ENCODE measurements around the gene CLEC2L. TPM values are rescaled to one million over a fixed set of nuclear protein-coding genes. Genes with fewer than 3 reads are reported as not detected.

The CLEC2L gene
- total RNA-seq, 1 donor = not detected

DNA sequence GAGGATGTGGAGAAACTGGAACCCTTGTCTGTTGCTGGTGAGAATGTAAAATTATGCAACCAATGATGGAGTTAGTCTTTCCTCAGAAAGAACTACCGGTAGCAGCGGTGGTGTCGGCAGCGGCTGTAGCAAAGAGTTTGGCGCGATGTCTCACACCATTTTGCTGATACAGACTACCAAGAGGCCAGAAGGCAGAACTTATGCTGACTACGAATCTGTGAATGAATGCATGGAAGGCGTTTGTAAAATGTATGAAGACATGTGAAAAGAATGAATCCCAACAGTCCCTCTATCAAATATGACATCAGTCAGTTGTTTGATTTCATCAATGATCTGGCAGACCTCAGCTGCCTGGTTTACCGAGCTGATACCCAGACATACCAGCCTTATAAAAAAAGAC is 10.6 kb downstream of the CLEC2L start:
- H3K4me2 ChIP-seq (ENCODE audit: insufficient read depth, low read length) = no peak overlapping the region
- H3K4me1 ChIP-seq (ENCODE audit: insufficient read depth, low read length) = no peaks in the 10 kb centered on the region
- H4K20me1 ChIP-seq (ENCODE audit: insufficient read depth, low read length) = no peaks in the 10 kb centered on the region

DNA sequence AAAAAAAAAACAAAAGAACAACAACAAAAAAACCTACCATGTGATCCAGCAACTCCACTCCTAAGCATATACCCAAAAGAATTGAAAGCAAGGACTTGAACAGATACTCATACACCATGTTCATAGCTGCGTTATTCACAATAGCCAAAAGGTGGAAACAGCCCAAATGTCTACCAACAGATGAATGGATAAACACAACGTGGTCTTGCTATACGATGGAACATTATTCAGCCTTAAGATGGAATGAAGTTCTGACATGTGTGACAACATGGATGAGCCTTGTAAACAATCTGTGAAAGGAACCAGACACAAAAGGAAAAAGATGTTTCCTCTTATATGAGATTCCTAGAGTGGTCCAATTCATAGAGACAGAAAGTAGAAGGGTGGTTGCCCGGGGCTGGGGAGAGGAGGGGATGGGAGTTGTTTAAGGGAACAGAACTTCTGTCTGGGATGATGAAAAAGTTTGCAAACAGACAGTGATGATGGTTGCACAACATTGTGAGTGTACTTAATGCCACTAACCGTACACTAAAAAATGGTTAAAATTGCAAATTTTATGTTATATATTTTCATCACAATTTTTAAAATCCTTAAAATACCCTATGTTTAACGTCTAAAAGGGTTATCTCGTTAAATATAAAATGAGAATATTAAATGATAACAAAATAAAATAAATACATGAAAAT is 11.6 kb downstream of the CLEC2L start:
- H4K20me1 ChIP-seq (ENCODE audit: insufficient read depth, low read length) = no peaks in the 10 kb centered on the region
- H3K9me3 ChIP-seq (ENCODE audit: low read depth, low read length) = no peaks in the 10 kb centered on the region
- H3K4me3 ChIP-seq (ENCODE audit: insufficient read depth, low read length) = no peak overlapping the region
- H3K4me2 ChIP-seq (ENCODE audit: insufficient read depth, low read length) = no peak overlapping the region
- H3K4me1 ChIP-seq (ENCODE audit: insufficient read depth, low read length) = no peaks in the 10 kb centered on the region
- no peak for TF ChIP-seq CTCF (IDR thresholded peaks at IDR 0.05; ENCODE audit: extremely low read depth, low read depth, low read length)
- H3K36me3 ChIP-seq (ENCODE audit: insufficient read depth, low read length) = no peaks in the 10 kb centered on the region
- no peak overlapping the region for H2AFZ ChIP-seq (ENCODE audit: low read length)
- H3K27ac ChIP-seq (ENCODE audit: low read depth, low read length) = no peak overlapping the region
- no peak for DNase-seq (ENCODE audit: insufficient read length, low spot score, missing footprints)
- peaks cover 35% of the 10 kb centered on the region for H3K27me3 ChIP-seq (ENCODE audit: insufficient read depth, low read length)
- H3K79me2 ChIP-seq (ENCODE audit: insufficient read depth, low read length) = no peaks in the 10 kb centered on the region

More for the DNA sequence above, 10.6 kb downstream of the CLEC2L start:
- Histone ChIP-seq H3K27ac (ENCODE audit: low read depth, low read length) (no peak overlapping the region), H3K79me2 (ENCODE audit: insufficient read depth, low read length) (no peaks in the 10 kb centered on the region), H3K36me3 (ENCODE audit: insufficient read depth, low read length) (no peaks in the 10 kb centered on the region), H3K9me3 (ENCODE audit: low read depth, low read length) (no peaks in the 10 kb centered on the region), H3K4me3 (ENCODE audit: insufficient read depth, low read length) (no peak overlapping the region), H2AFZ (ENCODE audit: low read length) (no peak overlapping the region), H3K27me3 (ENCODE audit: insufficient read depth, low read length) (peaks cover 33% of the 10 kb centered on the region)
- DNase-seq (ENCODE audit: insufficient read length, low spot score, missing footprints) = no peak
- no peak for TF ChIP-seq CTCF (IDR thresholded peaks at IDR 0.05; ENCODE audit: extremely low read depth, low read depth, low read length)

DNA sequence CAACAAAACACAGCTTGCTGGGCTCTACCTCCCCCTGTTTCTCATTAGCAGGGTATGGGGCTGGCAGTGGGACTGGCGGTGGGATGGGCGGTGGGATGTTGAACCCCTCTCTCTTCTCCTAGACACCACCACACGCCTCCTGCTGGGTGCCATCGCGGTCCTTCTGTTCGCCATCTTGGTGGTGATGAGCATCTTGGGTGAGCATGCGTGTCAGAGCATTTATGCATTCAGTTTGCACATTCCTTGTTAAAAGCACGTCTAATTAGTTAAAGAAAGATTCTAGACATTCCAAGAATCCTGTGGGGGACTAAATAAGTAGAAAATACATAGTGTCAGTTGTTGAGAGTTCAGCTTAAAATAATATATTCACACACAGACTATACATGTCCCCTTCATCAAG is 12.7 kb downstream of the CLEC2L start:
- no peak overlapping the region for H3K27ac ChIP-seq (ENCODE audit: low read depth, low read length)
- H3K4me3 ChIP-seq (ENCODE audit: insufficient read depth, low read length) = no peak overlapping the region
- DNase-seq (ENCODE audit: insufficient read length, low spot score, missing footprints) = no peak
- no peaks in the 10 kb centered on the region for H4K20me1 ChIP-seq (ENCODE audit: insufficient read depth, low read length)
- no peaks in the 10 kb centered on the region for H3K9me3 ChIP-seq (ENCODE audit: low read depth, low read length)
- H3K79me2 ChIP-seq (ENCODE audit: insufficient read depth, low read length) = no peaks in the 10 kb centered on the region
- H3K4me1 ChIP-seq (ENCODE audit: insufficient read depth, low read length) = no peaks in the 10 kb centered on the region
- H3K36me3 ChIP-seq (ENCODE audit: insufficient read depth, low read length) = no peaks in the 10 kb centered on the region
- H3K27me3 ChIP-seq (ENCODE audit: insufficient read depth, low read length) = peaks cover 42% of the 10 kb centered on the region
- H3K4me2 ChIP-seq (ENCODE audit: insufficient read depth, low read length) = no peak overlapping the region
- TF ChIP-seq CTCF (IDR thresholded peaks at IDR 0.05; ENCODE audit: extremely low read depth, low read depth, low read length) = no peak
- H2AFZ ChIP-seq (ENCODE audit: low read length) = no peak overlapping the region

GRCh38 chr7:139538881-139539635 is 15.6 kb downstream of the CLEC2L start:
- no peak for TF ChIP-seq CTCF (IDR thresholded peaks at IDR 0.05; ENCODE audit: extremely low read depth, low read depth, low read length)
- peaks cover 29% of the 10 kb centered on the region for H3K27me3 ChIP-seq (ENCODE audit: insufficient read depth, low read length)
- peak; percentile 41 for DNase-seq (ENCODE audit: insufficient read length, low spot score, missing footprints)
- no peak overlapping the region for H3K4me3 ChIP-seq (ENCODE audit: insufficient read depth, low read length)
- H2AFZ ChIP-seq (ENCODE audit: low read length) = no peak overlapping the region
- no peaks in the 10 kb centered on the region for H4K20me1 ChIP-seq (ENCODE audit: insufficient read depth, low read length)
- H3K9me3 ChIP-seq (ENCODE audit: low read depth, low read length) = no peaks in the 10 kb centered on the region
- no peak overlapping the region for H3K27ac ChIP-seq (ENCODE audit: low read depth, low read length)
- no peaks in the 10 kb centered on the region for H3K79me2 ChIP-seq (ENCODE audit: insufficient read depth, low read length)
- H3K36me3 ChIP-seq (ENCODE audit: insufficient read depth, low read length) = no peaks in the 10 kb centered on the region
- no peaks in the 10 kb centered on the region for H3K4me1 ChIP-seq (ENCODE audit: insufficient read depth, low read length)
- H3K4me2 ChIP-seq (ENCODE audit: insufficient read depth, low read length) = no peak overlapping the region

All from osteoblast (primary cell).